WTC11 (cell line): ENCODE data around the gene MCUR1. TPM values are rescaled to one million over a fixed set of nuclear protein-coding genes. Genes with fewer than 3 reads are reported as not detected.

Experiments used
- ATAC-seq: fragments of 200-7000 bp; cut with Tn5 transposase; 2 replicates; pipeline ENCODE4 v1.10.0; 2021; ENCODE audit warnings: mild to moderate bottlenecking, moderate library complexity
- CTCF ChIA-PET: fragments of 300-600 bp; sonication (Branson Sonifier 250); formaldehyde crosslinking; loops from one replicate; lab custom pipeline; 2021; ENCODE audit warnings: antibody characterized with exemption; lab: Charles Lee
- POLR2A ChIA-PET: fragments of 350-600 bp; sonication (Branson Sonifier 250); formaldehyde crosslinking; loops from one replicate; lab custom pipeline; 2021; ENCODE audit warnings: antibody characterized with exemption; lab: Charles Lee
- DNase-seq: peaks from one replicate; pipeline ENCODE4 v3.0.0; 2021; ENCODE audit warnings: low spot score
- H3K27ac Mint-ChIP-seq: 2 replicates; pipeline ENCODE4 v1.8.0; 2021; ENCODE audit warnings: mixed read lengths
- H3K27me3 Mint-ChIP-seq: 2 replicates; pipeline ENCODE4 v1.8.0; 2021; ENCODE audit warnings: low read depth, mild to moderate bottlenecking, moderate library complexity, mixed read lengths
- H3K36me3 Mint-ChIP-seq: 2 replicates; pipeline ENCODE4 v1.8.0; 2021; ENCODE audit warnings: mixed read lengths
- H3K4me1 Mint-ChIP-seq: 2 replicates; pipeline ENCODE4 v1.8.0; 2022; ENCODE audit warnings: mixed read lengths
- H3K4me3 Mint-ChIP-seq: 2 replicates; pipeline ENCODE4 v1.8.0; 2021; ENCODE audit warnings: mild to moderate bottlenecking, moderate library complexity, mixed read lengths
- H3K9me3 Mint-ChIP-seq: 2 replicates; pipeline ENCODE4 v1.8.0; 2021; ENCODE audit warnings: mixed read lengths
- AR ChIP-seq: fragments of 250-450 bp; sonication (Bioruptor Pico); IDR thresholded peaks from 2 replicates; pipeline ENCODE4 v1.9.0; 2021; ENCODE audit warnings: mild to moderate bottlenecking
- CDX4 ChIP-seq: fragments of 250-450 bp; sonication (Bioruptor Pico); IDR thresholded peaks from 2 replicates; pipeline ENCODE4 v1.9.0; 2021; ENCODE audit warnings: moderate library complexity, mild to moderate bottlenecking, inconsistent platforms, borderline replicate concordance
- E2F1 ChIP-seq: sonication (generic); formaldehyde crosslinking; IDR thresholded peaks from 2 replicates; pipeline ENCODE4 v1.8.0; 2022; ENCODE audit warnings: mild to moderate bottlenecking, missing genetic modification reagents
- GRHL2 ChIP-seq: fragments of 250-450 bp; sonication (Bioruptor Pico); IDR thresholded peaks from 2 replicates; pipeline ENCODE4 v1.8.0; 2022; ENCODE audit warnings: mild to moderate bottlenecking, moderate library complexity; ENCODE audit not compliant: insufficient replicate concordance, severe bottlenecking
- GTF2I ChIP-seq: fragments of 250-450 bp; sonication (Bioruptor Pico); conservative IDR thresholded peaks from 2 replicates; pipeline ENCODE4 v1.4.0; 2021; ENCODE audit warnings: mild to moderate bottlenecking
- MAX ChIP-seq: sonication (generic); formaldehyde crosslinking; IDR thresholded peaks from 2 replicates; pipeline ENCODE4 v1.8.0; 2022; ENCODE audit warnings: mild to moderate bottlenecking, missing genetic modification reagents
- MLX ChIP-seq: sonication (generic); formaldehyde crosslinking; IDR thresholded peaks from 2 replicates; pipeline ENCODE4 v1.8.1; 2023; ENCODE audit warnings: mild to moderate bottlenecking, missing genetic modification reagents, moderate library complexity
- MYBL2 ChIP-seq: sonication (generic); formaldehyde crosslinking; IDR thresholded peaks from 2 replicates; pipeline ENCODE4 v1.8.1; 2023; ENCODE audit warnings: mild to moderate bottlenecking, moderate library complexity, missing genetic modification reagents
- SMAD3 ChIP-seq: sonication (generic); formaldehyde crosslinking; IDR thresholded peaks from 2 replicates; pipeline ENCODE4 v1.8.0; 2022; ENCODE audit warnings: missing genetic modification reagents, mild to moderate bottlenecking, borderline replicate concordance
- SP1 ChIP-seq: sonication (generic); formaldehyde crosslinking; conservative IDR thresholded peaks from 2 replicates; pipeline ENCODE4 v1.8.1; 2022; ENCODE audit warnings: missing genetic modification reagents
- TP53 ChIP-seq: sonication (generic); formaldehyde crosslinking; IDR thresholded peaks from 2 replicates; pipeline ENCODE4 v1.8.1; 2023; ENCODE audit warnings: mild to moderate bottlenecking, missing genetic modification reagents
- ZBTB21 ChIP-seq: sonication (generic); formaldehyde crosslinking; IDR thresholded peaks from 2 replicates; pipeline ENCODE4 v1.8.1; 2023; ENCODE audit warnings: mild to moderate bottlenecking, missing genetic modification reagents, borderline replicate concordance
- ZNF219 ChIP-seq: sonication (generic); formaldehyde crosslinking; IDR thresholded peaks from 2 replicates; pipeline ENCODE4 v1.8.0; 2023; ENCODE audit warnings: missing genetic modification reagents, mild to moderate bottlenecking, borderline replicate concordance
- ZNF416 ChIP-seq: fragments of 250-450 bp; sonication (Bioruptor Pico); IDR thresholded peaks from 2 replicates; pipeline ENCODE4 v1.9.0; 2021; ENCODE audit warnings: mild to moderate bottlenecking, inconsistent platforms
- ZNF423 ChIP-seq: fragments of 250-450 bp; sonication (Bioruptor Pico); IDR thresholded peaks from 2 replicates; pipeline ENCODE4 v2.1.2; 2022; ENCODE audit warnings: mild to moderate bottlenecking, moderate library complexity
- total RNA-seq: library from RNA; stranded (reverse); gene quantifications from 3 replicates; pipeline ENCODE4 v1.2.3, GENCODE V29; 2021
- TF ChIP-seq, protein P1 (sequence below): sonication (generic); formaldehyde crosslinking; IDR thresholded peaks from 2 replicates; pipeline ENCODE4 v1.8.1; 2022; ENCODE audit warnings: low read depth, mild to moderate bottlenecking, moderate library complexity, missing genetic modification reagents, borderline replicate concordance
- TF ChIP-seq, protein P2 (sequence below): sonication (generic); formaldehyde crosslinking; conservative IDR thresholded peaks from 2 replicates; pipeline ENCODE4 v1.8.1; 2022; ENCODE audit warnings: mild to moderate bottlenecking, missing genetic modification reagents

The MCUR1 gene
- total RNA-seq, 1 experiment from 2014 or later = 28.1 TPM

GRCh38 chr6:13838616-13839015 is 24.3 kb upstream of the MCUR1 start (continued):
- TF ChIP-seq AR (CRISPR knock-in tag) (no peak), ZBTB21 (no peak), E2F1 (CRISPR knock-in tag) (no peak), MAX (CRISPR knock-in tag) (no peak), ZNF416 (CRISPR knock-in tag) (no peak), GTF2I (no peak), ZNF219 (CRISPR knock-in tag) (no peak), MLX (no peak), ZNF423 (CRISPR knock-in tag) (no peak), SP1 (CRISPR knock-in tag) (no peak), TP53 (no peak)
- TF ChIP-seq, all 79 proteins: peak for 0

DNA sequence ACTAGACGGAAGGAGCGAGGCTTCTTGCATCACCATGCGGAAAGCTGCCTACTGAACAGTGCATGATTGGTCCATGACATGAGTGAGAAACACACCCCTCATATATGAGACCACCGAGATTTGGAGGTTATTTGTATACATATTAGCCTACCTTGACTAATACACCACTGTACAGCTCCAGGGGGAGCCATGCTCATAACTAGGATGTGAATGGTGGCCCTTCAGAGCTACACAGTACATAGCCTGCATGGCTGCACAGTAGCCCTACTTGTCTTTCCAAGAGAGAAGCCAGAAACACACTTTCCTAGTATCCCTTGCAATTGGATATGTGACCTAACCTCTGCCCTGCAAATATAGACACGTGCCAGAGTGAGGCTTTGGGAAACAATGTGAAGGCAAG is 21.8 kb upstream of the MCUR1 start:
- ATAC-seq = no peak
- POLR2A ChIA-PET = interaction anchor here (0.6 kb wide), 1 partner anchor 1294 kb away, joined by 3 read pairs; no protein-coding TSS in a partner anchor
- no peaks in the 10 kb centered on the region; the same call in 1 of the 2 replicates for H3K27me3 Mint-ChIP-seq

More for the DNA sequence above, 21.8 kb upstream of the MCUR1 start:
- H3K36me3 Mint-ChIP-seq = no peaks in the 10 kb centered on the region
- CTCF ChIA-PET = no interaction called here
- peaks cover 11% of the 10 kb centered on the region for H3K9me3 Mint-ChIP-seq
- DNase-seq = no peak
- H3K4me1 Mint-ChIP-seq = peaks cover 4% of the 10 kb centered on the region; the same call in 1 of the 2 replicates
- TF ChIP-seq SMAD3 (no peak), MYBL2 (CRISPR knock-in tag) (no peak), GRHL2 (CRISPR knock-in tag) (no peak), CDX4 (CRISPR knock-in tag) (no peak), MAX (CRISPR knock-in tag) (no peak)
- TF ChIP-seq, protein P1, sequence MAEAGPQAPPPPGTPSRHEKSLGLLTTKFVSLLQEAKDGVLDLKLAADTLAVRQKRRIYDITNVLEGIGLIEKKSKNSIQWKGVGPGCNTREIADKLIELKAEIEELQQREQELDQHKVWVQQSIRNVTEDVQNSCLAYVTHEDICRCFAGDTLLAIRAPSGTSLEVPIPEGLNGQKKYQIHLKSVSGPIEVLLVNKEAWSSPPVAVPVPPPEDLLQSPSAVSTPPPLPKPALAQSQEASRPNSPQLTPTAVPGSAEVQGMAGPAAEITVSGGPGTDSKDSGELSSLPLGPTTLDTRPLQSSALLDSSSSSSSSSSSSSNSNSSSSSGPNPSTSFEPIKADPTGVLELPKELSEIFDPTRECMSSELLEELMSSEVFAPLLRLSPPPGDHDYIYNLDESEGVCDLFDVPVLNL = no peak
- TF ChIP-seq, protein P2, sequence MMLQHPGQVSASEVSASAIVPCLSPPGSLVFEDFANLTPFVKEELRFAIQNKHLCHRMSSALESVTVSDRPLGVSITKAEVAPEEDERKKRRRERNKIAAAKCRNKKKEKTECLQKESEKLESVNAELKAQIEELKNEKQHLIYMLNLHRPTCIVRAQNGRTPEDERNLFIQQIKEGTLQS = no peak
- TF ChIP-seq, all 79 proteins: peak for 0
- H3K4me3 Mint-ChIP-seq = no peak overlapping the region
- H3K27ac Mint-ChIP-seq = no peak overlapping the region
